GM18502 (cell line): ENCODE results near the gene PNPLA2.
A peak's percentile ranks its signal among the peaks of the same experiment; 100 is the strongest.

Source experiments
- ATAC-seq: cut with Tn5 transposase; IDR thresholded peaks from one replicate; pipeline ENCODE4 v1.9.1; 2021; ENCODE audit warnings: mild to moderate bottlenecking; ENCODE audit not compliant: unreplicated experiment, poor library complexity

The PNPLA2 gene

GRCh38 chr11:813072-813455, 5.7 kb upstream of the PNPLA2 start:
- no peak for ATAC-seq

- no peak for ATAC-seq
These were observed 5.1 kb upstream of the PNPLA2 start for GRCh38 chr11:813456-814096.

- no peak for ATAC-seq
These were observed 2.9 kb upstream of the PNPLA2 start for GRCh38 chr11:815675-816432.

- no peak for ATAC-seq
These were observed 2.3 kb upstream of the PNPLA2 start for GRCh38 chr11:816433-816779.

- ATAC-seq: peak; percentile 61
These were observed 616 bp downstream of the PNPLA2 start for GRCh38 chr11:819129-819931.

- peak; percentile 71 for ATAC-seq
These were observed 1.4 kb downstream of the PNPLA2 start for GRCh38 chr11:819943-820649.

- ATAC-seq: no peak
These were observed 2.2 kb downstream of the PNPLA2 start for GRCh38 chr11:820655-821511.

- ATAC-seq: no peak
These were observed 3.0 kb downstream of the PNPLA2 start for GRCh38 chr11:821512-822371.

GRCh38 chr11:823441-824291, 5.0 kb downstream of the PNPLA2 start:
- ATAC-seq: no peak

- ATAC-seq: no peak
These were observed 5.7 kb downstream of the PNPLA2 start for GRCh38 chr11:824292-824880.

- ATAC-seq: no peak
These were observed 6.2 kb downstream of the PNPLA2 start for GRCh38 chr11:824942-825341.

- no peak for ATAC-seq
These were observed 6.9 kb downstream of the PNPLA2 start for GRCh38 chr11:825366-826226.

GRCh38 chr11:826227-826621, 7.5 kb downstream of the PNPLA2 start:
- ATAC-seq: no peak

GRCh38 chr11:826836-827145, 8.1 kb downstream of the PNPLA2 start:
- ATAC-seq: no peak

GRCh38 chr11:827146-827896, 8.6 kb downstream of the PNPLA2 start:
- peak; percentile 35 for ATAC-seq

- no peak for ATAC-seq
These were observed 9.1 kb downstream of the PNPLA2 start, which contains the start of gene CRACR2B for GRCh38 chr11:827897-828192. TSS of gene CRACR2B (plus strand) at chr11:827919. CDS start at chr11:828608, 689 bp downstream.
